Measurements from ENCODE around the gene FAM90A1.
"Not testable (repeated sequence)": the region's sequence is repeated elsewhere in the genome, so short reads cannot be mapped to it uniquely, and the experiment has no call there.

Gene FAM90A1

GRCh38 chr12:8172911-8173310, 54.5 kb downstream of the FAM90A1 start:
- DNase-seq (ENCODE audit: low read depth in 2 of 2), result not testable (repeated sequence)
